Measurements from ENCODE around the gene DGKQ. TPM values are rescaled to one million over a fixed set of nuclear protein-coding genes. Genes with fewer than 3 reads are reported as not detected.

Gene DGKQ
- total RNA-seq, 2 experiments from 2014 or later: 17.6 to 19.2 TPM

DNA sequence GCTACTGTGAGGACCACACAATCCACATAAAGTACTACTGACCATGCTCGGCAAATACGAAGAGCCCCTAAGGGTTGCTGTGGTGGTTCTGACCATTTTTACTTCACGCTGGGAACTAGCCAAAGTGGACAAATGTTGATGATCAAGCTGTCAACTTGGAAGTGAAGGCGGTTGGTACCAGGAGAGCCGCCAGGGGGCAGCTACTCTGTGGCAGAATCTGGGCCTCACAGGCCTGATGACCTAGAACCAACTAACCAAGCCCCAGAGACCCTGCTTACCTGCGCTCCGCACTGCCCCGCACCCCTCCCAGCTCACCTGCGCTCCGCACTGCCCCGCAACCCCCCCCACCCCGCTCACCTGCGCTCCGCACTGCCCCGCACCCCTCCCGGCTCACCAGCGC is 46.8 kb downstream of the DGKQ start:
- H3K4me3 Mint-ChIP-seq: peak overlapping the region; percentile 61

DNA sequence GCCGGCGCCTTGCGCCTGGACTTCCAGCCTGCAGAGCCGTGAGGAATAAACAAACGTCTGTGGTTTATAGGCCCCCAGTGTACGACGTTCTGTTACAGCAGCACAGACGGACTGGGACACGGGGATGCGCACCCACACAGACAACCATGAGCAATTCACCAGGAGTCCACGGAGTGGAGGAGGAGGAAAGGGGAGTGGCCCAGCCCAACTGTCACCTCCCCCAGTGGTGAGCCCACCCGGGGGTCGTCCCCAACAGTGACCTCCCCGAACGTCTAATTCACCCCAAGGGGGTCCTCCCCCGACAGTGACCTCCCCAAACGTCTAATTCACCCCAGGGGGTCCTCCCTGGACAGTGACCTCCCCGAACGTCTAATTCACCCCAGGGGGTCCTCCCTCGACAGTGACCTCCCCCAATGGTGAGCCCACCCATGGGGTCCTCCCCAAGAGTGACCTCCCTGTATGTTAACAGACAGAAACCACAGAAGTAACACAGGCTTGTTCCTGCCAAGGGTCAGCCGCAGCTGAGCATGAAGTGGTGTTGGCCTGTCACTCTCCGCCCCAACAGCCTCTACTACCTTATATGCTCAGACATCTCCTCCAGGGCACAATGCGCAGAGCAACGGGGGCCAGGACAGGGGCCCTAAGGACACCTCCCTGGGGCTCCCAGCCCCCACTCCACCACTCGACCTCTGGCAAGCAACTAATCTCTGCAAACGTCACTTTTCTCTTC is 47.4 kb downstream of the DGKQ start:
- ChIA-PET CTCF (no interaction called here), POLR2A (no interaction called here)
- no peak for DNase-seq
- no peak for TF ChIP-seq CTCF (IDR thresholded peaks at IDR 0.05)
- H3K36me3 ChIP-seq (ENCODE audit: insufficient read depth, low read length): peaks cover 8% of the 10 kb centered on the region
- H3K9me3 ChIP-seq (ENCODE audit: control insufficient read depth in 1 of 2, insufficient read depth in 1 of 2, low read length in 2 of 2): no peaks in the 10 kb centered on the region
- H3K27me3 Mint-ChIP-seq: no peaks in the 10 kb centered on the region
- intact Hi-C loops (cut with DNase I, micrococcal nuclease): no loop called here
- H3K4me3 ChIP-seq (ENCODE audit: low read length): no peak overlapping the region
- peaks cover 65% of the 10 kb centered on the region for H3K4me1 Mint-ChIP-seq (ENCODE audit: low read depth)
- H3K4me3 Mint-ChIP-seq: peak overlapping the region; percentile 61
- no peaks in the 10 kb centered on the region for H3K27me3 ChIP-seq (ENCODE audit: control insufficient read depth in 1 of 2, insufficient read depth in 2 of 2, low read length in 2 of 2)
- ATAC-seq (ENCODE audit: poor library complexity): no peak
- H3K9me3 Mint-ChIP-seq: no peaks in the 10 kb centered on the region
- peaks cover 20% of the 10 kb centered on the region for H3K36me3 Mint-ChIP-seq (ENCODE audit: low read depth)
- H3K4me1 ChIP-seq (ENCODE audit: insufficient read depth, low read length): peaks cover 81% of the 10 kb centered on the region
- H3K27ac Mint-ChIP-seq: no peak overlapping the region
- H3K27ac ChIP-seq (ENCODE audit: low read depth in 1 of 2, low read length in 2 of 2): no peak overlapping the region

More for the DNA sequence above, 46.8 kb downstream of the DGKQ start:
- POLR2A ChIA-PET: no interaction called here
- CTCF ChIA-PET: no interaction called here
- H3K4me1 ChIP-seq (ENCODE audit: insufficient read depth, low read length): peaks cover 84% of the 10 kb centered on the region
- no peak for DNase-seq
- intact Hi-C loops (cut with DNase I, micrococcal nuclease): no loop called here
- no peak overlapping the region for H3K27ac ChIP-seq (ENCODE audit: low read depth in 1 of 2, low read length in 2 of 2)
- no peaks in the 10 kb centered on the region for H3K9me3 ChIP-seq (ENCODE audit: control insufficient read depth in 1 of 2, insufficient read depth in 1 of 2, low read length in 2 of 2)
- Mint-ChIP-seq H3K27ac (no peak overlapping the region), H3K36me3 (ENCODE audit: low read depth) (peaks cover 25% of the 10 kb centered on the region), H3K27me3 (no peaks in the 10 kb centered on the region), H3K4me1 (ENCODE audit: low read depth) (peaks cover 65% of the 10 kb centered on the region), H3K9me3 (no peaks in the 10 kb centered on the region)
- ATAC-seq (ENCODE audit: poor library complexity): no peak
- H3K4me3 ChIP-seq (ENCODE audit: low read length): no peak overlapping the region
- peaks cover 8% of the 10 kb centered on the region for H3K36me3 ChIP-seq (ENCODE audit: insufficient read depth, low read length)
- no peak for TF ChIP-seq CTCF (IDR thresholded peaks at IDR 0.05)
- H3K27me3 ChIP-seq (ENCODE audit: control insufficient read depth in 1 of 2, insufficient read depth in 2 of 2, low read length in 2 of 2): no peaks in the 10 kb centered on the region

DNA sequence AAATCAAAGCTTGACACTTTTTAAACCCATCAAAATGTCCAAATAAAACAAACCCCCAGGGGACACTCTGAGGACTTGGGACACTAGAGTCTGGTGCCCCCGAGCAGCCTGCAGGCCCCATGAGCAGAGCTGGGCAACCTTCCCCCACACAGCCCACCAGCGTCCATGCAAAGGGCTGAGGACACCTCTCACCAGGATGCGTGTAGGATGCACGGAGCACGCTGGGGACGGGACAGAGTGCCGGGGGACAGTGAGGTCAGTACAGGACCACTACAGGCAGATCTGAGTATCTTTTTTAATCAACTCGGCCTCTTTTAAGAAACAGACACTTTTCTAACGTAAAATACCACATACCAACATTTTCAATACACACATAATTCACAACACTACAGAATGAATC is 48.2 kb downstream of the DGKQ start:
- peaks cover 59% of the 10 kb centered on the region for H3K4me1 Mint-ChIP-seq (ENCODE audit: low read depth)
- no peaks in the 10 kb centered on the region for H3K9me3 ChIP-seq (ENCODE audit: control insufficient read depth in 1 of 2, insufficient read depth in 1 of 2, low read length in 2 of 2)
- no peaks in the 10 kb centered on the region for H3K9me3 Mint-ChIP-seq
- peaks cover 18% of the 10 kb centered on the region for H3K36me3 Mint-ChIP-seq (ENCODE audit: low read depth)
- DNase-seq: no peak
- peaks cover 74% of the 10 kb centered on the region for H3K4me1 ChIP-seq (ENCODE audit: insufficient read depth, low read length)
- H3K27ac ChIP-seq (ENCODE audit: low read depth in 1 of 2, low read length in 2 of 2): no peak overlapping the region
- H3K4me3 Mint-ChIP-seq: peak overlapping the region; percentile 7
- H3K27me3 Mint-ChIP-seq: no peaks in the 10 kb centered on the region
- no peaks in the 10 kb centered on the region for H3K27me3 ChIP-seq (ENCODE audit: control insufficient read depth in 1 of 2, insufficient read depth in 2 of 2, low read length in 2 of 2)
- ATAC-seq (ENCODE audit: poor library complexity): no peak
- CTCF ChIA-PET: no interaction called here
- H3K36me3 ChIP-seq (ENCODE audit: insufficient read depth, low read length): peaks cover 8% of the 10 kb centered on the region
- POLR2A ChIA-PET: no interaction called here
- intact Hi-C loops (cut with DNase I, micrococcal nuclease): no loop called here
- no peak overlapping the region for H3K4me3 ChIP-seq (ENCODE audit: low read length)
- peak overlapping the region; percentile 72 for H3K27ac Mint-ChIP-seq
- no peak for TF ChIP-seq CTCF (IDR thresholded peaks at IDR 0.05)
